ENCODE measurements around the gene ZC3H12D.

ZC3H12D gene

GRCh38 chr6:149493761-149494320 is 9.0 kb upstream of the ZC3H12D start:
- no peak for ATAC-seq
- TF ChIP-seq ZNF8 (CRISPR knock-in tag; IDR thresholded peaks at IDR 0.05) (no peak), ISL1 (CRISPR knock-in tag; IDR thresholded peaks at IDR 0.05) (no peak), ZNF70 (CRISPR knock-in tag; IDR thresholded peaks at IDR 0.05) (no peak), SNAI2 (CRISPR knock-in tag; IDR thresholded peaks at IDR 0.05) (no peak), ZFP3 (CRISPR knock-in tag; IDR thresholded peaks at IDR 0.05) (no peak), ZC3H10 (CRISPR knock-in tag; IDR thresholded peaks at IDR 0.05) (no peak), TSHZ2 (CRISPR knock-in tag; IDR thresholded peaks at IDR 0.05) (no peak), CREB5 (CRISPR knock-in tag; IDR thresholded peaks at IDR 0.05; ENCODE audit: low read depth) (no peak), TOX (CRISPR knock-in tag; IDR thresholded peaks at IDR 0.05; ENCODE audit: borderline replicate concordance) (no peak), BACH2 (CRISPR knock-in tag; IDR thresholded peaks at IDR 0.05; ENCODE audit: borderline replicate concordance) (no peak), ZNF565 (CRISPR knock-in tag; conservative IDR thresholded peaks at IDR 0.05; ENCODE audit: low read depth) (no peak), ESRRG (CRISPR knock-in tag; IDR thresholded peaks at IDR 0.05) (no peak), CSRNP3 (CRISPR knock-in tag; IDR thresholded peaks at IDR 0.05) (no peak), CSDC2 (CRISPR knock-in tag; IDR thresholded peaks at IDR 0.05) (no peak), TCF4 (CRISPR knock-in tag; IDR thresholded peaks at IDR 0.05; ENCODE audit: borderline replicate concordance) (no peak), POU6F1 (CRISPR knock-in tag; IDR thresholded peaks at IDR 0.05; ENCODE audit: borderline replicate concordance, low read depth) (no peak), PPARA (CRISPR knock-in tag; IDR thresholded peaks at IDR 0.05; ENCODE audit: borderline replicate concordance) (no peak), ARNTL (CRISPR knock-in tag; IDR thresholded peaks at IDR 0.05; ENCODE audit: borderline replicate concordance, low read depth) (no peak)

- ATAC-seq = no peak
- TF ChIP-seq CSDC2 (CRISPR knock-in tag; IDR thresholded peaks at IDR 0.05) (no peak), OSR1 (CRISPR knock-in tag; IDR thresholded peaks at IDR 0.05) (no peak), BACH2 (CRISPR knock-in tag; IDR thresholded peaks at IDR 0.05; ENCODE audit: borderline replicate concordance) (no peak), POU6F1 (CRISPR knock-in tag; IDR thresholded peaks at IDR 0.05; ENCODE audit: borderline replicate concordance, low read depth) (no peak), ZFP30 (CRISPR knock-in tag; IDR thresholded peaks at IDR 0.05) (no peak), PPARA (CRISPR knock-in tag; IDR thresholded peaks at IDR 0.05; ENCODE audit: borderline replicate concordance) (no peak), ZFP3 (CRISPR knock-in tag; IDR thresholded peaks at IDR 0.05) (no peak), ESRRG (CRISPR knock-in tag; IDR thresholded peaks at IDR 0.05) (no peak), ISL1 (CRISPR knock-in tag; IDR thresholded peaks at IDR 0.05) (no peak), CREB5 (CRISPR knock-in tag; IDR thresholded peaks at IDR 0.05; ENCODE audit: low read depth) (no peak), GLIS3 (CRISPR knock-in tag; IDR thresholded peaks at IDR 0.05) (no peak), CSRNP3 (CRISPR knock-in tag; IDR thresholded peaks at IDR 0.05) (no peak), ZNF565 (CRISPR knock-in tag; conservative IDR thresholded peaks at IDR 0.05; ENCODE audit: low read depth) (no peak), ZC3H10 (CRISPR knock-in tag; IDR thresholded peaks at IDR 0.05) (no peak), PATZ1 (CRISPR knock-in tag; IDR thresholded peaks at IDR 0.05; ENCODE audit: borderline replicate concordance) (no peak), SNAI2 (CRISPR knock-in tag; IDR thresholded peaks at IDR 0.05) (no peak)
These were observed 8.1 kb upstream of the ZC3H12D start for GRCh38 chr6:149492798-149493343.

All from SK-N-SH treated with all-trans-retinoic acid at 6 μM for 48 hours (cell line).